ENCODE data around the gene PIKFYVE. TPM values are rescaled to one million over a fixed set of nuclear protein-coding genes. Genes with fewer than 3 reads are reported as not detected.

The PIKFYVE gene
- total RNA-seq, 1 experiment from 2014 or later = 34.8 TPM

- in situ Hi-C loops (cut with HindIII; ENCODE audit: low pct_unique_long_range_greater_than_20kb, low sequenced_read_pairs) = no loop called here
- Histone ChIP-seq H3K27me3 (ENCODE audit: control insufficient read depth, insufficient read depth, low read length) (no peaks in the 10 kb centered on the region), H3K27ac (ENCODE audit: low read length) (no peak overlapping the region), H3K36me3 (ENCODE audit: control insufficient read depth, insufficient read depth, low read length) (peaks cover 33% of the 10 kb centered on the region), H3K4me1 (ENCODE audit: control insufficient read depth, insufficient read depth, low read length) (no peaks in the 10 kb centered on the region), H3K9me3 (ENCODE audit: control insufficient read depth, insufficient read depth, low read depth, low read length) (no peaks in the 10 kb centered on the region), H3K4me3 (ENCODE audit: low read depth in 2 of 2, low read length in 2 of 2) (no peak overlapping the region)
- intact Hi-C loops (cut with micrococcal nuclease; ENCODE audit: unreplicated experiment) = no loop called here
- BruUV-seq (replicated peaks) = no TSS peak
- CTCF ChIA-PET = interaction anchor here (0.6 kb wide), 1 partner anchor 1742 kb away, joined by 3 read pairs; no protein-coding TSS in a partner anchor
- ATAC-seq (no peak), DNase-seq (ENCODE audit: low read depth, low spot score) (no peak)
- POLR2A ChIA-PET = no interaction called here
- TF ChIP-seq TCF7L2 (IDR thresholded peaks at IDR 0.05; ENCODE audit: low read depth, low read length) (no peak), POLR2AphosphoS5 (IDR thresholded peaks at IDR 0.05; ENCODE audit: low read depth, low read length) (no peak), CTCF (IDR thresholded peaks at IDR 0.05) (no peak), SIN3A (IDR thresholded peaks at IDR 0.05; ENCODE audit: borderline replicate concordance, insufficient read depth, low read depth, low read length) (no peak), REST (IDR thresholded peaks at IDR 0.05; ENCODE audit: insufficient read depth in 1 of 2, low read depth in 2 of 2, low read length in 1 of 2) (no peak)
Observed at GRCh38 chr2:208356846-208357574, 91.0 kb downstream of the PIKFYVE start.

GRCh38 chr2:208358758-208359631, 92.9 kb downstream of the PIKFYVE start:
- H3K27ac ChIP-seq (ENCODE audit: low read length) = no peak overlapping the region
- CTCF ChIA-PET = no interaction called here
- intact Hi-C loops (cut with micrococcal nuclease; ENCODE audit: unreplicated experiment) (no loop called here), in situ Hi-C loops (cut with HindIII; ENCODE audit: low pct_unique_long_range_greater_than_20kb, low sequenced_read_pairs) (no loop called here)
- BruUV-seq (replicated peaks) = no TSS peak
- no peak overlapping the region; a peak in 1 of 4 replicates for H3K4me3 ChIP-seq (ENCODE audit: low read depth in 2 of 2, low read length in 2 of 2)
- POLR2A ChIA-PET = no interaction called here
- no peaks in the 10 kb centered on the region for H3K4me1 ChIP-seq (ENCODE audit: control insufficient read depth, insufficient read depth, low read length)
- ATAC-seq = no peak
- peaks cover 16% of the 10 kb centered on the region for H3K36me3 ChIP-seq (ENCODE audit: control insufficient read depth, insufficient read depth, low read length)
- DNase-seq (ENCODE audit: low read depth, low spot score) = no peak
- no peaks in the 10 kb centered on the region for H3K27me3 ChIP-seq (ENCODE audit: control insufficient read depth, insufficient read depth, low read length)
- no peaks in the 10 kb centered on the region for H3K9me3 ChIP-seq (ENCODE audit: control insufficient read depth, insufficient read depth, low read depth, low read length)
- TF ChIP-seq POLR2AphosphoS5 (IDR thresholded peaks at IDR 0.05; ENCODE audit: low read depth, low read length) (no peak), SIN3A (IDR thresholded peaks at IDR 0.05; ENCODE audit: borderline replicate concordance, insufficient read depth, low read depth, low read length) (no peak), CTCF (IDR thresholded peaks at IDR 0.05) (no peak), REST (IDR thresholded peaks at IDR 0.05; ENCODE audit: insufficient read depth in 1 of 2, low read depth in 2 of 2, low read length in 1 of 2) (no peak), TCF7L2 (IDR thresholded peaks at IDR 0.05; ENCODE audit: low read depth, low read length) (no peak)
